Umbilical cord (tissue), 2 donors: ENCODE data around the gene ZNF486. TPM values are rescaled to one million over a fixed set of nuclear protein-coding genes. Genes with fewer than 3 reads are reported as not detected.
"Not testable (repeated sequence)": the region's sequence is repeated elsewhere in the genome, so short reads cannot be mapped to it uniquely, and the experiment has no call there.

Experiments used
- DNase-seq: peaks from one replicate; pipeline ENCODE4 v3.0.0-alpha.2; 2015; ENCODE audit warnings: low spot score
- total RNA-seq: library from RNA; depleted of rRNA; stranded (reverse); fragments of >200 nt; gene quantifications from one replicate; pipeline ENCODE4 v1.2.3, GENCODE V29; 2014; ENCODE audit warnings: low replicate concordance; ENCODE audit not compliant: insufficient read depth

ZNF486 gene
- total RNA-seq, 1 donor from 2014 or later: 21.4 TPM

GRCh38 chr19:20233105-20233504 is 66.1 kb downstream of the ZNF486 start:
- DNase-seq: no peak

- DNase-seq: no peak
These were observed 68.1 kb downstream of the ZNF486 start for GRCh38 chr19:20235156-20235555.

- peak; percentile 96 for DNase-seq
These were observed 71.0 kb downstream of the ZNF486 start for GRCh38 chr19:20237773-20238623.

- no peak for DNase-seq
These were observed 76.6 kb downstream of the ZNF486 start for GRCh38 chr19:20243629-20244028.

GRCh38 chr19:20244356-20244755 is 77.3 kb downstream of the ZNF486 start:
- DNase-seq: no peak

GRCh38 chr19:20245309-20245708 is 78.3 kb downstream of the ZNF486 start:
- no peak for DNase-seq

- peak; percentile 64 for DNase-seq
These were observed 80.1 kb downstream of the ZNF486 start for GRCh38 chr19:20247016-20247683.

- not testable (repeated sequence) for DNase-seq
These were observed 81.2 kb downstream of the ZNF486 start for GRCh38 chr19:20248258-20248657.

Other genes with a start within 250 kb of the ZNF486 start
- 8.9 TPM for gene ZNF682, start 127.7 kb upstream of the ZNF486 start, total RNA-seq
- gene ZNF90, start 89.2 kb upstream of the ZNF486 start, total RNA-seq: 20.2 TPM